Activated T-cell treated with anti-CD3 and anti-CD28 coated beads for 4 hours (primary cell): Measurements from ENCODE around the gene CNN1.

ENCODE experiments used
- DNase-seq: peaks from one replicate; pipeline ENCODE4 v3.0.0-alpha.2; 2020

The CNN1 gene

GRCh38 chr19:11538232-11539036 lies at the start of gene CNN1:
CNN1 (plus strand) TSS chr19:11538851; CDS start chr19:11538928, 77 bp downstream.
- DNase-seq: no peak

GRCh38 chr19:11489378-11489777 lies 49.3 kb upstream of the CNN1 start:
- DNase-seq: no peak

- no peak for DNase-seq
These were observed 43.9 kb upstream of the CNN1 start for GRCh38 chr19:11494634-11495285.

- no peak for DNase-seq
These were observed 43.2 kb upstream of the CNN1 start for GRCh38 chr19:11495481-11495880.

- DNase-seq: no peak
These were observed 42.8 kb upstream of the CNN1 start for GRCh38 chr19:11495885-11496284.

- peak; percentile 55 for DNase-seq
These were observed 42.1 kb upstream of the CNN1 start for GRCh38 chr19:11496391-11497163.

GRCh38 chr19:11499220-11499726 lies 39.4 kb upstream of the CNN1 start:
- no peak for DNase-seq

- no peak for DNase-seq
These were observed 38.7 kb upstream of the CNN1 start for GRCh38 chr19:11499890-11500420.

GRCh38 chr19:11504502-11505031 lies 34.1 kb upstream of the CNN1 start:
- no peak for DNase-seq

- DNase-seq: peak; percentile 93
These were observed 33.6 kb upstream of the CNN1 start for GRCh38 chr19:11505032-11505503.

GRCh38 chr19:11505504-11506100 lies 33.0 kb upstream of the CNN1 start, which contains the start of gene ZNF653:
ZNF653 (minus strand) TSS chr19:11505839; CDS start chr19:11505786, 53 bp downstream.
- peak; percentile 94 for DNase-seq

GRCh38 chr19:11506101-11506555 lies 32.5 kb upstream of the CNN1 start:
- no peak for DNase-seq

- no peak for DNase-seq
These were observed 31.7 kb upstream of the CNN1 start for GRCh38 chr19:11506967-11507366.

GRCh38 chr19:11507370-11508078 lies 31.1 kb upstream of the CNN1 start:
- no peak for DNase-seq

GRCh38 chr19:11510444-11510843 lies 28.2 kb upstream of the CNN1 start:
- DNase-seq: no peak

GRCh38 chr19:11513946-11514345 lies 24.7 kb upstream of the CNN1 start:
- no peak for DNase-seq

- no peak for DNase-seq
These were observed 19.5 kb upstream of the CNN1 start for GRCh38 chr19:11519138-11519537.

- peak; percentile 88 for DNase-seq
These were observed 9.9 kb upstream of the CNN1 start, which contains the start of gene ECSIT for GRCh38 chr19:11528551-11529341. ECSIT (minus strand) TSS chr19:11529134; CDS start chr19:11519170, 9,964 bp downstream.

- DNase-seq: no peak
These were observed 8.2 kb upstream of the CNN1 start for GRCh38 chr19:11530432-11530831.

- no peak for DNase-seq
These were observed 4.1 kb upstream of the CNN1 start for GRCh38 chr19:11534538-11534937.
